OCI-LY3 (cell line): ENCODE measurements around the gene MAP3K3.

Experiments used
- H2AFZ ChIP-seq: fragments of 200-600, 300-600 bp; shearing (Covaris generic); 2 replicates; pipeline ENCODE4 v1.6.0; 2014; ENCODE audit warnings: antibody characterized with exemption, low read depth, low read length
- H3K27ac ChIP-seq: fragments of 200-600, 300-600 bp; sonication (generic); 2 replicates; pipeline ENCODE4 v1.5.1; 2014; ENCODE audit warnings: mild to moderate bottlenecking, low read length, moderate library complexity, mixed read lengths
- H3K27me3 ChIP-seq: fragments of 200-600, 300-600 bp; sonication (generic); 2 replicates; pipeline ENCODE4 v1.6.1; 2014; ENCODE audit warnings: low read depth, low read length, mixed read lengths
- H3K36me3 ChIP-seq: fragments of 200-600, 300-600 bp; sonication (generic); replicated peaks from 2 replicates; pipeline ENCODE3; 2014; ENCODE audit warnings: low read depth, low read length, mixed read lengths
- H3K4me1 ChIP-seq: fragments of 300-600, 200-600 bp; sonication (generic); 2 replicates; pipeline ENCODE4 v1.6.1; 2014; ENCODE audit warnings: low read length, mixed read lengths
- H3K4me2 ChIP-seq: fragments of 200-600, 300-600 bp; sonication (generic); 2 replicates; pipeline ENCODE4 v1.6.1; 2014; ENCODE audit warnings: low read length, mixed read lengths
- H3K4me3 ChIP-seq: fragments of 300-600, 200-600 bp; sonication (generic); 2 replicates; pipeline ENCODE4 v1.5.1; 2014; ENCODE audit warnings: antibody characterized with exemption, mild to moderate bottlenecking, low read length, moderate library complexity
- H3K79me2 ChIP-seq: fragments of 300-600, 200-600 bp; shearing (Covaris generic); 2 replicates; pipeline ENCODE4 v1.6.1; 2014; ENCODE audit warnings: mild to moderate bottlenecking, low read length, mixed read lengths
- H3K9ac ChIP-seq: fragments of 300-600, 200-600 bp; shearing (Covaris generic); 2 replicates; pipeline ENCODE4 v1.6.0; 2014; ENCODE audit warnings: mild to moderate bottlenecking, low read length, moderate library complexity
- H3K9me3 ChIP-seq: fragments of 200-600, 300-600 bp; shearing (Covaris generic); 2 replicates; pipeline ENCODE4 v1.6.1; 2014; ENCODE audit warnings: low read length, mixed read lengths; ENCODE audit not compliant: insufficient read depth
- H4K20me1 ChIP-seq: fragments of 200-600, 300-600 bp; sonication (generic); 2 replicates; pipeline ENCODE4 v1.6.1; 2016; ENCODE audit warnings: low read length, mixed read lengths; ENCODE audit not compliant: insufficient read depth
- CTCF ChIP-seq: fragments of 200-600, 300-600 bp; sonication (generic); IDR thresholded peaks from 2 replicates; pipeline ENCODE4 v1.5.1; 2014; ENCODE audit warnings: antibody characterized with exemption, low read length, low read depth
- EZH2phosphoT487 ChIP-seq: fragments of 200-600 bp; shearing (Covaris generic); IDR thresholded peaks from 2 replicates; pipeline ENCODE4 v1.6.1; 2018; ENCODE audit warnings: antibody characterized with exemption, mixed run types, low read depth

Gene MAP3K3

GRCh38 chr17:63681530-63681929 lies 59.3 kb downstream of the MAP3K3 start:
- Histone ChIP-seq H4K20me1 (no peaks in the 10 kb centered on the region), H3K27me3 (no peaks in the 10 kb centered on the region), H3K4me1 (peaks cover 20% of the 10 kb centered on the region), H3K36me3 (peaks cover 20% of the 10 kb centered on the region), H3K9ac (no peak overlapping the region), H3K27ac (no peak overlapping the region), H2AFZ (no peak overlapping the region), H3K79me2 (no peaks in the 10 kb centered on the region), H3K4me3 (no peak overlapping the region), H3K4me2 (no peak overlapping the region), H3K9me3 (no peaks in the 10 kb centered on the region)
- TF ChIP-seq EZH2phosphoT487 = no peak
- TF ChIP-seq CTCF = no peak

- Histone ChIP-seq H3K9ac (no peak overlapping the region), H3K4me1 (peaks cover 25% of the 10 kb centered on the region), H3K27ac (no peak overlapping the region), H2AFZ (no peak overlapping the region), H3K4me2 (no peak overlapping the region), H3K9me3 (no peaks in the 10 kb centered on the region), H3K27me3 (no peaks in the 10 kb centered on the region), H3K79me2 (no peaks in the 10 kb centered on the region), H3K36me3 (peaks cover 17% of the 10 kb centered on the region), H4K20me1 (no peaks in the 10 kb centered on the region), H3K4me3 (no peak overlapping the region)
- TF ChIP-seq EZH2phosphoT487 (no peak), CTCF (no peak)
Observed at GRCh38 chr17:63682441-63682840, 60.2 kb downstream of the MAP3K3 start.

- no peak for TF ChIP-seq EZH2phosphoT487
- TF ChIP-seq CTCF = no peak
- H3K9me3 ChIP-seq = no peaks in the 10 kb centered on the region
- no peaks in the 10 kb centered on the region for H4K20me1 ChIP-seq
- H2AFZ ChIP-seq = no peak overlapping the region
- no peak overlapping the region for H3K27ac ChIP-seq
- no peak overlapping the region for H3K9ac ChIP-seq
- no peak overlapping the region for H3K4me3 ChIP-seq
- H3K27me3 ChIP-seq = no peaks in the 10 kb centered on the region
- H3K79me2 ChIP-seq = no peaks in the 10 kb centered on the region
- H3K4me1 ChIP-seq = peaks cover 29% of the 10 kb centered on the region
- peaks cover 17% of the 10 kb centered on the region for H3K36me3 ChIP-seq
- no peak overlapping the region for H3K4me2 ChIP-seq
Observed at GRCh38 chr17:63682981-63683380, 60.8 kb downstream of the MAP3K3 start.

- Histone ChIP-seq H3K4me3 (no peak overlapping the region), H2AFZ (no peak overlapping the region), H4K20me1 (no peaks in the 10 kb centered on the region), H3K36me3 (peaks cover 27% of the 10 kb centered on the region), H3K9me3 (no peaks in the 10 kb centered on the region), H3K27ac (no peak overlapping the region), H3K79me2 (no peaks in the 10 kb centered on the region), H3K4me2 (no peak overlapping the region), H3K9ac (no peak overlapping the region), H3K4me1 (peaks cover 41% of the 10 kb centered on the region), H3K27me3 (no peaks in the 10 kb centered on the region)
- TF ChIP-seq CTCF (no peak), EZH2phosphoT487 (no peak)
Observed at GRCh38 chr17:63685041-63685440, 62.8 kb downstream of the MAP3K3 start.
